HepG2 (cell line): ENCODE results near the gene CSF1R. TPM values are rescaled to one million over a fixed set of nuclear protein-coding genes. Genes with fewer than 3 reads are reported as not detected.

ENCODE experiments used
- ATAC-seq: fragments of 200-7000 bp; cut with Tn5 transposase; 3 replicates; pipeline ENCODE4 v1.9.1; 2020; ENCODE audit warnings: mild to moderate bottlenecking, moderate library complexity
- BruUV-seq: library from RNA; stranded (reverse); fragments of 400-500 nt; replicated peaks from 2 replicates; lab custom pipeline; 2021; lab: Mats Ljungman, UMichigan
- CTCF ChIA-PET: fragments of 300-600 bp; formaldehyde crosslinking; extraction: SDS; loops from one replicate; lab custom pipeline; 2021; ENCODE audit warnings: low total read pairs, inconsistent platforms, low intra/inter-chr PET ratio; lab: Yijun Ruan, JAX
- POLR2A ChIA-PET: fragments of 350-600 bp; sonication (Branson Sonifier 250); formaldehyde crosslinking; loops from one replicate; lab custom pipeline; 2020; ENCODE audit warnings: antibody characterized with exemption, inconsistent platforms; lab: Yijun Ruan, JAX
- DNase-seq: peaks from one replicate; pipeline ENCODE4 v3.0.0-alpha.2; 2015; ENCODE audit warnings: low spot score
- FAIRE-seq: peaks from 3 replicates; lab custom pipeline; 2011; peaks lifted over from hg19 to GRCh38; lab: Jason Lieb, UNC
- H2AFZ ChIP-seq: one replicate; pipeline ENCODE4 v1.6.1; 2011; ENCODE audit warnings: low read length, inconsistent platforms
- H3K27ac ChIP-seq: fragments of 300-600 bp; 3 replicates; pipeline ENCODE4 v1.8.0; 2011; ENCODE audit warnings: mixed run types, mild to moderate bottlenecking, mixed read lengths, low read length, inconsistent platforms; ENCODE audit not compliant: insufficient read depth; ENCODE audit errors: extremely low read length
- H3K27me3 ChIP-seq, 2 experiments: fragments of 200-600 bp in 1 of 2; 2 replicates in 1 of 2; 3 replicates in 1 of 2; pipeline versions ENCODE4 v1.6.0 to v1.8.0; 2011; ENCODE audit warnings: low read length in 2 of 2, mild to moderate bottlenecking in 2 of 2, moderate library complexity in 2 of 2, inconsistent platforms in 1 of 2; ENCODE audit not compliant: insufficient read depth in 2 of 2, control insufficient read depth in 1 of 2
- H3K36me3 ChIP-seq, 2 experiments: fragments of 200-600 bp in 1 of 2; replicated peaks in 1 of 2; 2 replicates in 1 of 2; 3 replicates in 1 of 2; pipeline versions ENCODE4 v1.5.1 to v1.8.0; 2011; ENCODE audit warnings: low read length in 2 of 2, inconsistent platforms in 1 of 2; ENCODE audit not compliant: insufficient read depth in 2 of 2, control insufficient read depth in 1 of 2
- H3K4me1 ChIP-seq: 2 replicates; pipeline ENCODE4 v1.5.1; 2012; ENCODE audit warnings: low read length, inconsistent platforms; ENCODE audit not compliant: insufficient read depth
- H3K4me2 ChIP-seq: 2 replicates; pipeline ENCODE4 v1.6.0; 2011; ENCODE audit warnings: low read depth, low read length, inconsistent platforms
- H3K4me3 ChIP-seq, 3 experiments: fragments of 200-600 bp in 1 of 3; sonication (generic), shearing (Covaris generic) in 1 of 3; replicated peaks in 1 of 3; 2 replicates each; pipeline ENCODE4 v1.5.1; 2011 to 2016; ENCODE audit warnings: low read length in 3 of 3, inconsistent platforms in 2 of 3, low read depth in 2 of 3, mild to moderate bottlenecking in 2 of 3, control low read depth in 1 of 3, mixed read lengths in 1 of 3; ENCODE audit not compliant: insufficient read depth in 1 of 3
- H3K79me2 ChIP-seq: one replicate; pipeline ENCODE4 v1.6.1; 2011; ENCODE audit warnings: low read length, inconsistent platforms; ENCODE audit not compliant: insufficient read depth
- H3K9ac ChIP-seq: 2 replicates; pipeline ENCODE4 v1.6.0; 2011; ENCODE audit warnings: mild to moderate bottlenecking, low read depth, low read length, inconsistent platforms; ENCODE audit not compliant: insufficient read depth
- H3K9me3 ChIP-seq: 2 replicates; pipeline ENCODE4 v1.5.1; 2012; ENCODE audit warnings: mild to moderate bottlenecking, low read length
- H4K20me1 ChIP-seq: 2 replicates; pipeline ENCODE4 v1.6.0; 2011; ENCODE audit warnings: inconsistent platforms, mild to moderate bottlenecking, low read length, moderate library complexity; ENCODE audit not compliant: insufficient read depth
- CBFB ChIP-seq: sonication (generic); formaldehyde crosslinking; IDR thresholded peaks from 2 replicates; pipeline ENCODE4 v1.4.0; 2020; ENCODE audit warnings: missing genetic modification reagents
- FOSL2 ChIP-seq: sonication (generic); formaldehyde crosslinking; IDR thresholded peaks from 2 replicates; pipeline ENCODE4 v1.4.0; 2020; ENCODE audit warnings: missing genetic modification reagents
- FOXP1 ChIP-seq, 2 experiments: fragments of 450-650 bp in 1 of 2; IDR thresholded peaks; 2 replicates each; pipeline ENCODE4 v1.6.1; 2017 to 2018; ENCODE audit warnings: antibody characterized with exemption in 1 of 2
- GTF2F1 ChIP-seq: fragments of 150-350 bp; IDR thresholded peaks from 2 replicates; pipeline ENCODE4 v1.6.1; 2014; ENCODE audit warnings: low read length
- HNRNPLL ChIP-seq: fragments of 200-400 bp; formaldehyde crosslinking; IDR thresholded peaks from 2 replicates; pipeline ENCODE4 v1.6.1; 2017; ENCODE audit warnings: mild to moderate bottlenecking, low read depth, low read length; ENCODE audit not compliant: poor library complexity, severe bottlenecking
- KDM2A ChIP-seq: sonication (generic); formaldehyde crosslinking; IDR thresholded peaks from 2 replicates; pipeline ENCODE4 v1.4.0; 2020; ENCODE audit warnings: low read depth, missing genetic modification reagents, borderline replicate concordance
- PBX2 ChIP-seq: IDR thresholded peaks from 2 replicates; pipeline ENCODE4 v1.6.1; 2016; ENCODE audit warnings: control low read depth
- SMAD9 ChIP-seq: sonication (generic); formaldehyde crosslinking; IDR thresholded peaks from 2 replicates; pipeline ENCODE4 v1.5.1; 2020; ENCODE audit warnings: mild to moderate bottlenecking, missing genetic modification reagents
- ZBTB37 ChIP-seq: sonication (generic); formaldehyde crosslinking; IDR thresholded peaks from 2 replicates; pipeline ENCODE4 v1.4.0; 2020; ENCODE audit warnings: mild to moderate bottlenecking, missing genetic modification reagents
- ZNF138 ChIP-seq: sonication (generic); formaldehyde crosslinking; IDR thresholded peaks from 2 replicates; pipeline ENCODE4 v1.5.0; 2020; ENCODE audit warnings: mild to moderate bottlenecking, low read depth, missing genetic modification reagents
- ZNF207 ChIP-seq: fragments of 450-650 bp; IDR thresholded peaks from 2 replicates; pipeline ENCODE4 v1.6.1; 2016; ENCODE audit warnings: antibody characterized with exemption, borderline replicate concordance
- ZNF318 ChIP-seq: sonication (generic); formaldehyde crosslinking; IDR thresholded peaks from 2 replicates; pipeline ENCODE4 v1.4.0; 2020; ENCODE audit warnings: mild to moderate bottlenecking, missing genetic modification reagents
- ZNF713 ChIP-seq: sonication (generic); formaldehyde crosslinking; IDR thresholded peaks from 2 replicates; pipeline ENCODE4 v1.4.0; 2020; ENCODE audit warnings: mild to moderate bottlenecking, missing genetic modification reagents
- WGBS: methylation state at CpG from one replicate; pipeline ENCODE4 v1.1.6; 2017; ENCODE audit warnings: low lambda C conversion rate; 5-methylcytosine and 5-hydroxymethylcytosine counted together
- in situ Hi-C: cut with HindIII; loops from 2 replicates; pipeline ENCODE4 v1.10.0; 2017; ENCODE audit warnings: low pct_unique_long_range_greater_than_20kb; ENCODE audit not compliant: extremely low pct_ligation_motif_present
- intact Hi-C: fragments of 100-400 bp; cut with micrococcal nuclease; formaldehyde crosslinking; loops from one replicate; pipeline ENCODE4 v1.10.0; 2022; ENCODE audit not compliant: unreplicated experiment
- polyA plus RNA-seq, 8 experiments: library from polyadenylated mRNA; depleted of rRNA in 3 of 8; stranded (reverse) in 7 of 8; unstranded in 1 of 8; fragments of >200 nt; fragmentation: Illumina TruSeq in 4 of 8; extraction: Trizol in 4 of 8; gene quantifications; 2 replicates each; pipeline versions ENCODE4 v1.2.1 to v1.2.3, GENCODE V29; 2011 to 2016; ENCODE audit warnings: low read depth in 4 of 8, missing spikeins in 1 of 8, mixed read lengths in 1 of 8; ENCODE audit not compliant: insufficient read depth in 1 of 8
- total RNA-seq, 5 experiments: library from RNA; depleted of rRNA; stranded (reverse); fragments of >200 nt; fragmentation: Illumina TruSeq; extraction: Trizol; gene quantifications; 2 replicates each; pipeline ENCODE4 v1.2.3, GENCODE V29; 2016; ENCODE audit warnings: low read depth in 1 of 5

The CSF1R gene
- total and polyA plus RNA-seq, 2 of the 13 experiments (the other 11 are each of a cell fraction or from before 2014, with no cell fraction given), result 0.01 TPM; not detected in 1

- no peak for TF ChIP-seq ZNF318 (CRISPR knock-in tag)
- TF ChIP-seq, all 625 proteins: peak for 0
Observed at GRCh38 chr5:150134198-150134588, 47.8 kb upstream of the CSF1R start (continued).

- DNase-seq (no peak), FAIRE-seq (no peak), ATAC-seq (no peak)
- Histone ChIP-seq H3K4me3 (no peak overlapping the region), H3K27me3 (no peaks in the 10 kb centered on the region), H4K20me1 (no peaks in the 10 kb centered on the region), H3K4me1 (peaks cover 72% of the 10 kb centered on the region), H3K36me3 (no peaks in the 10 kb centered on the region; a peak in 1 of 5 replicates), H3K79me2 (no peaks in the 10 kb centered on the region), H2AFZ (no peak overlapping the region), H3K9me3 (no peaks in the 10 kb centered on the region), H3K27ac (no peak overlapping the region), H3K4me2 (no peak overlapping the region), H3K9ac (no peak overlapping the region)
- intact Hi-C loops (no loop called here), in situ Hi-C loops (no loop called here)
- ChIA-PET CTCF (no interaction called here), POLR2A (no interaction called here)
- BruUV-seq, result no TSS peak
- 92% methylated on average over 16 of the region's 16 CpGs for WGBS
- TF ChIP-seq ZNF138 (CRISPR knock-in tag) (no peak), SMAD9 (no peak), CBFB (CRISPR knock-in tag) (no peak), FOXP1 (IDR thresholded peaks at IDR 0.05) (no peak), FOXP1 (CRISPR knock-in tag; IDR thresholded peaks at IDR 0.05) (no peak), ZNF713 (CRISPR knock-in tag) (no peak), KDM2A (no peak), PBX2 (CRISPR knock-in tag) (no peak), ZNF207 (no peak), HNRNPLL (no peak), FOSL2 (CRISPR knock-in tag) (no peak), ZBTB37 (CRISPR knock-in tag) (no peak), GTF2F1 (no peak)
Observed at GRCh38 chr5:150133581-150134197, 47.3 kb upstream of the CSF1R start.
